ENCODE results near the gene PLSCR2. TPM values are rescaled to one million over a fixed set of nuclear protein-coding genes. Genes with fewer than 3 reads are reported as not detected.

Gene PLSCR2
- total and polyA plus RNA-seq, 2 of the 8 experiments (the other 6 are each of a cell fraction or from before 2014, with no cell fraction given), result not detected

GRCh38 chr3:146431240-146431639 is 38.1 kb downstream of the PLSCR2 start:
- Histone ChIP-seq H3K4me2 (ENCODE audit: insufficient read depth in 1 of 2, low read depth in 2 of 2, low read length in 2 of 2) (no peak overlapping the region), H4K5ac (ENCODE audit: insufficient read length, low read depth, low read length) (no peak overlapping the region), H3K4me1 (replicated peaks in 1 of 4; ENCODE audit: control insufficient read depth in 3 of 4, insufficient read depth in 4 of 4, low read length in 3 of 4) (no peaks in the 10 kb centered on the region), H3K56ac (replicated peaks; ENCODE audit: insufficient read length, low read depth, low read length) (no peak overlapping the region), H3K9ac (replicated peaks in 1 of 4; ENCODE audit: extremely low read depth in 1 of 4, low read depth in 3 of 4, low read length in 3 of 4) (no peak overlapping the region), H4K91ac (replicated peaks; ENCODE audit: insufficient read length, low read length) (no peak overlapping the region), H4K20me1 (replicated peaks in 1 of 2; ENCODE audit: control insufficient read depth in 1 of 2, insufficient read depth in 2 of 2, low read length in 2 of 2) (no peaks in the 10 kb centered on the region), H3K9me3 (ENCODE audit: insufficient read depth in 2 of 2, low read depth in 1 of 2, low read length in 1 of 2) (0 out of 4 replicates have a peak, but pooled peaks cover 0 to 2% of the 10 kb centered on the region in 2 experiments), H2BK120ac (replicated peaks; ENCODE audit: low read depth, low read length) (no peak overlapping the region), H3K36me3 (ENCODE audit: control insufficient read depth in 2 of 4, insufficient read depth in 4 of 4, low read length in 3 of 4) (no peaks in the 10 kb centered on the region), H3K79me1 (ENCODE audit: low read depth, low read length) (no peaks in the 10 kb centered on the region), H3K79me2 (ENCODE audit: control insufficient read depth in 1 of 2, insufficient read depth in 2 of 2, low read length in 2 of 2) (no peaks in the 10 kb centered on the region), H3K14ac (ENCODE audit: insufficient read length) (no peak overlapping the region), H3K23me2 (ENCODE audit: low read depth, low read length) (no peaks in the 10 kb centered on the region; the same call in 1 of the 2 replicates), H2AFZ (ENCODE audit: low read length) (no peak overlapping the region), H4K8ac (ENCODE audit: extremely low read depth, insufficient read depth, low read length) (no peak overlapping the region), H3K18ac (ENCODE audit: extremely low read depth, low read length) (no peak overlapping the region), H2BK20ac (ENCODE audit: low read length) (no peak overlapping the region), H3K4ac (replicated peaks; ENCODE audit: insufficient read length, low read depth, low read length) (no peak overlapping the region), H3K23ac (ENCODE audit: insufficient read length) (no peak overlapping the region), H3K4me3 (ENCODE audit: extremely low read depth in 1 of 4, insufficient read depth in 2 of 4, low read depth in 3 of 4, low read length in 4 of 4) (no peak overlapping the region), H2BK5ac (ENCODE audit: low read depth, low read length) (no peak overlapping the region), H2AK5ac (ENCODE audit: low read depth, low read length) (no peak overlapping the region), H2BK12ac (ENCODE audit: low read depth, low read length) (no peak overlapping the region), H2BK15ac (ENCODE audit: low read length) (no peak overlapping the region), H3K27me3 (replicated peaks in 1 of 4; ENCODE audit: control insufficient read depth in 3 of 4, extremely low read depth in 1 of 4, insufficient read depth in 3 of 4, low read length in 3 of 4) (no peaks in the 10 kb centered on the region), H3K27ac (ENCODE audit: low read depth, low read length) (no peak overlapping the region)
- CTCF ChIA-PET (ENCODE audit: partially characterized antibody), result interaction anchor here (0.6 to 1.1 kb wide), 2 partner anchors 10 to 43 kb away, joined by 3 to 4 read pairs; no protein-coding TSS in a partner anchor
- DNase-seq (ENCODE audit: low read depth in 1 of 2, low spot score in 2 of 2) (no peak), FAIRE-seq (no peak)
- POLR2A ChIA-PET (ENCODE audit: partially characterized antibody), result no interaction called here
- TF ChIP-seq RFX5 (IDR thresholded peaks at IDR 0.05; ENCODE audit: borderline replicate concordance, low read depth, low read length) (no peak), EGR1 (IDR thresholded peaks at IDR 0.05; ENCODE audit: borderline replicate concordance, low read depth, low read length) (no peak), POU5F1 (IDR thresholded peaks at IDR 0.05; ENCODE audit: low read depth, low read length) (no peak), TAF7 (optimal IDR thresholded peaks at IDR 0.05; ENCODE audit: borderline replicate concordance, low read depth, low read length) (no peak), POLR2A (IDR thresholded peaks at IDR 0.05; ENCODE audit: control extremely low read depth in 1 of 2, low read depth in 2 of 2, low read length in 2 of 2) (no peak), SIX5 (IDR thresholded peaks at IDR 0.05; ENCODE audit: low read depth, low read length) (no peak), FOSL1 (IDR thresholded peaks at IDR 0.05; ENCODE audit: insufficient read depth, low read depth, low read length) (no peak), TCF12 (IDR thresholded peaks at IDR 0.05; ENCODE audit: low read depth, low read length) (no peak), JUND (IDR thresholded peaks at IDR 0.05; ENCODE audit: low read length) (no peak), POLR2AphosphoS5 (IDR thresholded peaks at IDR 0.05; ENCODE audit: low read depth, low read length) (no peak), EZH2 (IDR thresholded peaks at IDR 0.05; ENCODE audit: low read depth, low read length, severe bottlenecking) (no peak)
- TF ChIP-seq, protein P1, sequence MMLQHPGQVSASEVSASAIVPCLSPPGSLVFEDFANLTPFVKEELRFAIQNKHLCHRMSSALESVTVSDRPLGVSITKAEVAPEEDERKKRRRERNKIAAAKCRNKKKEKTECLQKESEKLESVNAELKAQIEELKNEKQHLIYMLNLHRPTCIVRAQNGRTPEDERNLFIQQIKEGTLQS (IDR thresholded peaks at IDR 0.05; ENCODE audit: insufficient read depth, low read depth, low read length), result no peak
